Ramos (cell line): ENCODE data around the gene ISY1.
"Not testable (repeated sequence)": the region's sequence is repeated elsewhere in the genome, so short reads cannot be mapped to it uniquely, and the experiment has no call there.

Experiments used
- in situ Hi-C: fragments of 300-500 bp; cut with MboI; formaldehyde crosslinking; loops from one replicate; pipeline ENCODE4 v1.14.3; 2022; ENCODE audit warnings: low sequenced_read_pairs; ENCODE audit not compliant: unreplicated experiment

Gene ISY1

DNA sequence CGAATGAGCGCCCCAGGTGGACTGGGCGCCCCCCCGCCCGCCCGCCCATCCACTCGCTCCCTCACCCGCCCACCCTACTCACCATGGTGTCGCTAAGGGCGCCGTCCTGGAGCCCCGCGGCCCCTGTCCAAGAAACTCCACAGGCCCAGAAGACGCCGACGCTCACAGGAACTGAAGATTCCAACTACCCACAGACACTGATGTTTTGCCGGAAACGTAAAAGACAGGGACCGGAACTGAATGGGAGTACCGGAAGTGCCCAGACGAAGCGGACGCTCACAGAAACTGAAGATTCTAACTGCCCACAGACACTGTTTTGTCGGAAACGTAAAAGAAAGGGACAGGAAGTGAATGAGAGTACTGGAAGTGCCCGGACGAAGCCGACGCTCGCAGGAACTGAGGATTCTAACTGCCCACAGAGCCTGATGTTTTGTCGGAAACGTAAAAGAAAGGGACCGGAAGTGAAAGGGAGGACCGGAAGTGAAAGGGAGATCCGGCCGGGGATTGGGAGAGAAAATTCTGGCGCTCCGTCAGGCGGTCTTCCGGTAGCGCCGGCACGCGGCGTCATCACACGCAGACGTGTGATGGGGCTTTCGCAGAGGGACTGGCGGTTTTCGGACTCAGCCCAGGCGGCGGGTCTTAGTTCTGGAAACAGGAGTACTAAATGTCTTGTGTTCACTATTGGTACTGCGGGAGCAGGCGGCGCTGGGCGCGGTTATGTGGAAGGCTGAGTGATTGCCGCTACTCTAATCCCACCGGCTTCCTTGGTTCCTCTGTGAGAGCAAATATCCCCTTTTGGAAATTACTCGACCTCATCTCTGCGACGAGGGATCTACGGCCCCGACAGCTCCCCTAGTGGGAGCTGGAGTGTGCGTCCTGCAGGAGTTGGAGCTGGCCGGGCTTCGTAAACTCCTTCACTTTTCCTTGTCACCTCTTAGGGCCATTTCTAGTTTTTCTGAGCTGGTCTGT, at the start of gene ISY1:
Gene ISY1 (minus strand): TSS at position 173 of the 969 bp plus-strand sequence. CDS start 88 bp downstream, at position 85.
- in situ Hi-C loops: no loop called here

DNA sequence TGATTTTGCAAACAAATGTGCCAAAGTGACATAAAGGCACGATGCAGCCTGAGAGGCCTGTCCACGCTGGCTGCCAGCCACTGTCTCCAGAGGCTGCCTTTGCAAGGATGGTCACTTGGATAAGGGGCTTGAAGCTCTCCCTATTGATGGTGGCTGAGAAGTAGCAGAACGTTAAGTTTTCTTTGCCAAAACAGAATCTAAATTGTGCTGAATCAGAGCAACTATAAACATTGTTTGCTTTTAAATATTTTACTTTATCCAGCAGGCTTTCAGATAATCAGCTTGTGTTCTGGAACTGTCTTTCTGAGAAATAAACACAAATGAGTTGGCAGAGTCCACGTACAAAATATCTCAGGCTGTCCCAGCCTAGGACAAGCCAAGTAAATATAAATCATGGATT, 46.6 kb upstream of the ISY1 start:
- in situ Hi-C loops: no loop called here

DNA sequence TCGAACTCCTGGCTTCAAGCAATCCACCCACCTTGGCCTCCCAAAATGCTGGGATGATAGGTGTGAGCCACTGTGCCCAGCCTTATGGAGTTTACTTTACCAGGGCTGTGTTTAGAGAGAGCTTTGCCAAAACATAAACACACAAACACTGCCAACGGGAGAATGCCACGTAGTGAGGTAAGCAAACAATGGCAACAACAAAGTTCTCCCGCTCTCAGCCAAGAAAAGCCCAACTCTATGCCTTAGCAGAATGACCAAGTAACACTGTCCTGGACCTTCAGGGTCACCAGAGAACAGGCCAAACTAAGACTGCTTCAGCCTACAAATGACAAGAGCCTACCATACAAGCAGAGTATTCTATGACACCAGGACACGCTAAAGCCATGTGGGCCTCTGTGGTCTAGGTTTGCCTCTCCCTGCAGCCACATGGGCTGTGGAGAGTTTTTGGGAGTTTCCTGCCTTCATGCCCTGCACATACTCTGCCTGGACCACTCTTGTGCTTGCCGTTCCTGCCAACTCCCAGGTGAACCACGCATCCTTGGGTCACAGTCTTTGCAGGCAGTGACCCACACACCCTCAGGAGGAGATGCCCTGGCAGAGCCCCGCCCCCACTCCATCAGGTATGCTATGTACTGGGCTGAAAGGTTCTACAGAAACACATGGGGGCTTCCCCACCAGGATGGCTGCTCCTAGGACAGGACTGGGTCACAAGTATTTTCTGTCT, 44.4 kb upstream of the ISY1 start:
- in situ Hi-C loops: no loop called here

DNA sequence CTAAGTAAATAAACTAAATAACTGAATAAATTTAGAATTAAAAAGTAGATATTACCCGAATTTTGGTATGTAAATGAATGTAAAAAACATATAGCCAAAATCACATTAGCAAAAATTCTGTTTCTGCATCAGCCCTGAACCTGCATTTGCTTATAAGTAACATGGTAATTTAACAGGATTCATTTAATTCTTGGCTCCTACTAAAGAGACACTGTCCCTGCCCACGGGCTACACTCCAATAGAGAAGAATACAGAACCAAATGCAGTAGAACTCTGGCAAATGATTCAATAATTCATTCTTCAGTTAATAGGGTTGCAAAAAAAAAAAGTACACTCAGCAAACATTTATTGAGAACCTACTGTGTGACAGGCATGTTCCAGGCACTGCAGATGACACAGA, 43.6 kb upstream of the ISY1 start:
- in situ Hi-C loops: no loop called here

DNA sequence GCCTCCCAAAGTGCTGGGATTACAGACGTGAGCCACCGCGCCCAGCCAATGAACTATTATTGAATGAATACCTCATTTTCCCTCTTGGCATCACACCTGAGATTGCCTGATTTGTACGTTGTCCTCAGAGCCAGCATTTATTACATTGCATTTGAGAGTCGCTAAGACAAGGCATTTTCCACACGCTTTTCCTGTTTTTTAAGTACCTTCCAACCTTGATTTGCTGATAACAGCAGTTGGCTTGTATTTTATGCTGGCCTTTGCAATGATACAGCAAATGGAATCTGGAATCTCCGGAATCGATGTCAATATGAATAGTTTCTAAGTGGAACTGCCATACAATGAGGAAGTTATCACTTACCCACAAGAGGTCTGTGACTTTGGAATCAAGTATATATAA, 38.5 kb upstream of the ISY1 start:
- in situ Hi-C loops: no loop called here

DNA sequence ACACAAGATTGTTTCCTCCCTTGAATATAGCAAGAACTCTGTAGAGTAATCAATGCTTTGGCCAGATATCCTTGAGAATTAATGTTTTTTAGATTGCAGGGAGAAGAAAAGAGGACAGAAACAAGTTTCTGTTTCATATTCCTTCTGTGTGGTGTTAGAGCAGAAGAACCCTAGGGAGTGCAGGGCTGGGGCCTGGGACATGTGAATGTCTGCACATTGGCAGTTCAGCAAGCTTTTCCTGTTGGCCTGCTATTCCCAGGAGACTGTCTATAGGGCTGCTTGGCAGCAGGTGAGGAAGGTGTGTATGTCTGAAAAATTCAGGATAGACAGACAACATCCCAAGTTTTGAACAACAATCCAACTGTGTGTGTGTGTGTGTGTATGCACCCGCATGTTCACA, 36.5 kb upstream of the ISY1 start:
- in situ Hi-C loops: no loop called here

DNA sequence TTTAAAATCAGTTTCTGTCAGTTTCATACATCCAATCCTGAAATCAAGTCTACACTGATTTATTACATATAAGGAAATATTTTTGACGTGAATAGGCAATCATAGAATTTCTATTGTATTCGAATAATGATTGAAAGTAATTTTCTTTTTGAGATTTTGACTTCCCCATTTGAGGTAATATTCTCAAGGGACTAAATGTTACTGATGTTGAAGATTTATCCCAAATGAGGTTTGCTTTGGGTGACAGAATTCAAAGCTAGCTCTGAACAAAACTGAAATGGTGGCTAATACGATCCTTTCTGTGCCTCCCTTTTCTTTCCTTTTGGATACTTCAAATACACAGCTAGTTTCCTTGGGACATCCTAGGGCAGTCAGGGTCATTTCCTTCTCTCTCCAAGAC, 35.7 kb upstream of the ISY1 start:
- in situ Hi-C loops: no loop called here

DNA sequence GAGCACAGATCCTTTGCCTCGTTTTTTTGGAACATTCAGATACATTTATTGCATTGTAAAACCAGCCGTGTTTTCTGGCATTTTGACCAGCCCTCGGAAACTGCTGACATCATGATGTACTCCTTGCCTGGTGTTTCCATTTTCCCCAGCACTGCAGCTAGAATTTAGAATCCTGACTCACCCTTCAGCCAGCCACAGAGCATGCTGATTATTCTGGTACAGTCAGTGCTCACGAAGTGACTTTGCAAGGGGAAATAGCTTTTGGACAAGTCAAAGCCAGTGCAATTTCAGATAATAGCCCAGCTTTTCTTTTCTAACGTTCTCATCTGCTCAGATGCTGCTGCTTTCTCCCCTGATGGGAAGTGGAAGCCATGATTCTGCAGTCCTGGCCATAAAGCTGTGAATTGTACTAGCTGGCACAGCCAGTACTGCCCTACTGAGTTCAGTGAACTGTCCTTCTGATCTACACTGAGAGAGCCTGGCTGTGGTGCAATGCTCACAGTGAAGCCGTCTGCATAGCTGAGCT, 34.9 kb upstream of the ISY1 start:
- in situ Hi-C loops: no loop called here

DNA sequence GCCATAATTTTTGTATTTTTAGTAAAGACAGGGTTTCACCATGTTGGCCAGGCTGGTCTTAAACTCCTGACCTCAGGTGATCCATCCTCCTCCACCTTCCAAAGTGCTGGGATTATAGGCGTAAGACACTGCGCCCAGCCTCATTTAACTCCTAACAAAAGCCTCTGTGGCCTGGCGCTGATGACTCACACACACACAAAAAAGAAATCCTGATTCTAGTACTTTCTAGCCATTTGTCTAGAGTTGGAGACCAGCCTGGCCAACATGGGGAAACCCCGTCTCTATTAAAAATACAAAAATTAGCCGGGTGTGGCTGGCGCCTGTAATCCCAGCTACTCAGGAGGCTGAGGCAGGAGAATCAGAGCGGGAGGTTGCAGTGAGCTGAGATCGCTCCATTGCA, 28.9 kb upstream of the ISY1 start:
- in situ Hi-C loops: not testable (repeated sequence)

DNA sequence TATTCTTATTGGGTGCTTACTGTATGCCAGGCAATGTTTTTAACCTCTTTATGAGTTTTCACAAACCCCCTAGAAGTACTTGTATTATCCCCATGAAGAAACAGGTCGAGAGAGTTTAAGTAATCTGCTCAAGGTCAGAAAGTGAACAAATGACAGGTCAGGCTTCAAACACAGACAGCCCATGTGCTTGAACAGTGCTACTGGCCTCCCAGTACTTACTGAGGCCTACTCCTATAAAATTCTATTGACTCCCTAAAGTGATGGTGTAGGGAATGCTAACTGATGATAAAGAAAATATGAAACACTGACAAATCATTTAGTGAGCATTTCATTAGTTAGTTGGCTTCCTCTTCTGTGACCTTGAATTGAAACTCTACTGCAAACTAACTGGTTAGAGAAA, 27.0 kb upstream of the ISY1 start:
- in situ Hi-C loops: no loop called here

DNA sequence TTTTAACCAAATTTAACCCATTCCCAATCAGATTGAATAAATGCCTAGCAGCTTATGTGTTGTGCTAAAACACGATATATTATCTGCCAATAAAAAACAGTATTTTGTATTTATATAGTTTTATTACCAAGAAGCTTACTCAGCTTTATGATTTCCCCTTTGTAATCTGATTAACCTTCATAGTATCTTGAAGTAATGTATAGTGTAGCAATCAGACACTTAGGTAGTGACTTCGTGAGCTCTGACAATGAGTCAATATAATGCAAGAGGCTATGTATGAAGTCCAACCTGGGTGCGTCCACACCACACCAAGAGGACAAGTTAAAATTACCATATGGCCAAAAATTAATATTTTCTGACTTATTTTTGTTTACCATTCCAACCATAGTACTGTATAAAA, 24.9 kb upstream of the ISY1 start:
- in situ Hi-C loops: no loop called here

DNA sequence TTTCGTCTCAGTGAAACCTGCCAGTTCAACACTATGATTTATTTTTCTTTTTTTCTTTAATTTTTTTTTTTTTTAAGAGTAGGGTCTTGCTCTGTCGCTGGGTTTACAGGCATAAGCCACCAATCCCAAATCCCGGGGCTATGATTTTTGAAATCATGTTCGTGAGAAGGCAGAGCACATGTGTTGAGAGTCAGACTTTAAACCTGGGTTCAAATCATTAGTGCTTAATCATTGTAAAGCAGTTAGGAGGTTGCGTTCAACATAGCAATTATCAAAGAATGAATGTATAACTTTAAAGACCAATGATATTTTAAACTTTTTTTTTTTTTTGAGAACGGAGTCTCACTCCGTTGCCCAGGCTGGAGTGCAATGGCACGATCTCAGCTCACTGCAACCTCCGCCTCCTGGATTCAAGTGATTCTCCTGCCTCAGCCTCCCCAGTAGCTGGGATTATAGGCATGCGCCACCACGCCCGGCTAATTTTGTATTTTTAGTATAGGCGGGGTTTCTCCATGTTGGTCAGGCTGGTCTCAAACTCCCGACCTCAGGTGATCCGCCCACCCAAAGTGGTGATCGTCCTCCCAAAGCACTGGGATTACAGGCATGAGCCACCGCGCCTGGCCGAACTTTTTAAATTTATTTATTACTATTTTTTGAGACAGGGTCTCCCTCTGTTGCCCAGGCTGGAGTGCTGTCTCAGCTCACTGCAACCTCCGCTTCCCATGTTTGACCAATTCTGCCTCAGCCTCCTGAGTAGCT, 24.1 kb upstream of the ISY1 start:
- in situ Hi-C loops: not testable (repeated sequence)

DNA sequence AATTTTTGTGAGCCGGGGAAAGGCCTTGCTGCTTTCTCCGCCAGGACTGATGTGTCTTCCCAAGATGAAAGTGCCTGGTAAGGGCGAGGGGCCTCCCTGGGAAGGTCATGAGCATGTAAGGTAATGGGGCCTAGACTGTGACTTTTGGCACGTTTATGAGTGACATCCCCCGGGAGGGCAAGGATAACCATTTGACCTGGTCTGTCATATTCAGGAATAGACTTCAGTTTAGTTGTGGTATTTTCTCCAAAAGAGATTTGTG, 23.5 kb upstream of the ISY1 start:
- in situ Hi-C loops: no loop called here

DNA sequence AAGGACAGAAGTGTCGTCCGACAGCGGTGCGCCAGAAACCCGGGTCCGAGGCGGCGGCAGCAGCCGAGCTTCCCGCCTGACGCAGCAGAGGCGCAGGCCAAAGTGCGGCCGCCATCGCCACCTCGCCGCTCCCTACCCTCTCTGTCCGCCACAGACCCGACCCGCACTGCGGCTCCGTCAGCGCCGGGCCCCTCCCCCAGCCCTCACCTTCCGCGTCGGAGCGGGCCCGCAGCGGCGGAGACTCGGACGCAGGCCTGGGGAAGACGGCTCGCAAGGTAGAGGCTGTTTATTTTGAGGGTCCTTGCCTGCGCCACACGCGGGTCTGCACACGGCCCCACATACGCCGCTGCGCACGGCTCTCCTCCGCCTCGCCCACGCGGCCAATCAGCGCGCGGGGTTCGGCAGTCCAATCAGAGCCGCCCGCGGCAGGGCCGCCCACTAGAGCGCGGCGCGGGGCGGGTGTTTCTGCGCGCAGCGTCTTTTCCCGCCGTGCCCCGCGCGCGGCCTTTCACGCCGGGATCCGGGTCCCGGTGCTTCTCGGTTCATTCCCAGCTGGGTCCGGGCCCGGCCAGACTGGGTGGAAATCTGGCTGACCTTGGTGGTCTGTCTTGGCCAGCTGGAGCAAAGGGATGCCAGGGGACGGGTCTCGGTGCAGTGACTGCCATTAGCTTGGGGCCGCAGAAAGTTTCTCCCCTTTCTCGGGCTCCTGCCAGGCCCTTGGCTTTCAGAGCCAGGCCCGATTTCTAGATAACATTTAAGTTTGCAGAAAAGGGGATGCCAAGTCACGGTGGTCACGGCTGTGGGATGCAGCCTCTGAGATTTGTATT, 22.9 kb upstream of the ISY1 start, which contains the start of gene CNBP:
Gene CNBP (minus strand): TSS at position 328 of the 827 bp plus-strand sequence. CDS start 12,139 bp downstream, outside the sequence.
- in situ Hi-C loops: no loop called here

DNA sequence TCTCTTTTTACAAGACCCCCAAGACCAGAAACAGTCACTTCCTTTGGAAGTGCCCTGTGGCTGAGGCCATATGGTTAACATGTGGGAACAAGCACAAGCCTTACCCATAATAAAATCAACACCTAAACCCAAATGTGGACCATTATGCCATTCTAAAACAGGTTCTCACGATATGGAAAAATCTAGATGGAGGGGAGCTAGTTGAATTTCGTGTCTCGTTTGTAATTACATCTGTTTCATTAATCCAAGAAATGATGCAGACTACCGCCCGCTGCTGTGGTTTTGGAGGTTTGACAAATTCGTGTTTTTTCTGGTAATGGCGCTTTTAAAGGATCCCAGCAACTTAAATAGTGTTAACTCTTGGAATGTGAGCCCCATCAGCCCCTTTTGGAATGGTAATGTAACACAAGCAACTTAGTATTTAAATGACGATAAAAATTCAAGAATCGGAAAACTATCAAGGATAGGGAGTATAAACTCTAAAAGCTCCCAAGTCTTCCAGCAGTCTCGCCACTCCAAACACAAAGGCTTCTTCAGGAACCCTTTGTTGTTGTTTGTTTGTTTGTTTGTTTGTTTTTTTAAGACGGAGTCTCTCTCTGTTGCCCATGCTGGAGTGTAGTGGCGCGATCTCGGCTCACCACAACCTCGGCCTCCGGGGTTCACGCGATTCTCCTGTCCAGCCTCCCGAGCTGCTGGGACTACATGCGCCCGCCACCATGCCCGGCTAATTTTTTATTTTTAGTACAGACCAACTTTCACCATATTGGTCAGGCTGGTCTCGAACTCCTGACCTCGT, 21.7 kb upstream of the ISY1 start:
- in situ Hi-C loops: no loop called here

DNA sequence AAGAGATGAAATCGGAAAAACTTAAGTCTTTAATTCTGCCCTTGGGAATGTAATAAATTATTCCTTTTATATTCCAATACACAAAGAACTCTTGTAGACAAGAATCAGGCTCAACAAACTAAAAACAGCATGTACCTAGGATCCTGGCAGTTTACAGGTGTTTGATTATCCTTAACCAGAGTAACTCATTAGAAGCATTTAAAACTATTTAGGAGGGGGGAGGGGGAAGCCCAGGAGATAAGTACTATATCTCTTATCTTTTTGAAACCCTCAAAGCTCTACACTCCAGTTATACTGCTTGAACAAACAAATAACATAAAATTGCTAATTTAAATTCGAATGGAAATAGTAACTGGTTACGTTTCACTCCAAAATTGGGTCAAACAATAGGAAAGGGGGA, 21.0 kb upstream of the ISY1 start:
- in situ Hi-C loops: no loop called here

DNA sequence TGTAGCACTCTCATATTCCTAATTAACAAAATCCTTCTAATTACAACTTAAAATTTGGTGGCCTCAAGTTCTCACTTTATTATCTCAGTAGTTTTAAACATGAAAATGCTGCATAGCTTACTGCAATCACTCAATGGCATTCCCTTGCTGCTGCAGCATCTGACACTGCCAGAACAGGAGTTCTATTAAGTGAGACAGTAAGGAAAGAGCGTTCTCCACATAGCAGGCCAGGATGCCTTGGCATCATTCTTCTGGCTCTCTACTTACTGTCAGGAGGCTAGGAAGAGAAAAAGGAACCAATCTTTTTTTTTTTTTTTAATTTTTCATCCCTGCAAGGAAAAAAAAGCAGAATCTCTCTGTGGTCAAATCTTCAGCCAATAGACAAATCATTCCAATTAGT, 19.6 kb upstream of the ISY1 start:
- in situ Hi-C loops: no loop called here

DNA sequence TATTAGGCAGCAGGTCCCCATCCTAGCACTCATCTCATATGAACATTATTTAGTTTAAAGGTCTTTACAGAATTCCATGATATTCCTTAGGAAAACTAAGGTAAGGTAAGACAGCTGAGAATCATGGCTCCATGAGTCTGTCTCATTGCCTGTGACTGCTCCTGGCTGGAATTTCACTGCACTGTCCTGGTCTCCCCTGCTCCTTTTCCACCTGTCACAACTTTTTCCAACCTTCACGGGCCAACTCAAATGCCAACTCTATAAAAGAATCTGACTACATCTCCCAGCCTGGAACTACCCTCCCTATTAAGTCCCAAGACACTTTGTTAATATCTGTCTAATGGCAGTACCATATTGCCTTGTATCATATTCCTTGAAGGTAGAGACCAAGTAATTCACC, 15.2 kb upstream of the ISY1 start:
- in situ Hi-C loops: no loop called here

DNA sequence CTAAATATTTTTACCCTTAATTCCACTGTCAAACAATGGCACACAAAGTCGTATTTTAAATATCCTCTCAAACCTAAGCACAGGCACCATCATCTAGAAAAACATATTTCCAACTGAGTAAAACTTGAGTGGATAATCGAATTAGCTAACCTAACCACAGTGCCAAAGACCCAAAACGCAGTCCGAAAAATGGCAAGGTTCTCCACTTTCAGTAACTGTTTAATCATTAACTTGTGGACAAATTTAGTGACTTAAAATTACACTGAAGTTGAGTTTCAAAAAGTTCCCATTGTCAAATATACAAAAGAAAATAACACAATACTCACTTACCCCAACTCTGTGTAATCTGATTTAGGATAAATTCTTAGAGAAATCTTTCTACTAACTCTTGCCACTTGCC, 12.9 kb upstream of the ISY1 start:
- in situ Hi-C loops: no loop called here
